ENCODE results near the gene SEC22A.

The SEC22A gene

GRCh38 chr3:123270818-123271217 is 69.1 kb downstream of the SEC22A start:
- DNase-seq = no peak

GRCh38 chr3:123271466-123272159 is 69.9 kb downstream of the SEC22A start:
- DNase-seq = no peak

GRCh38 chr3:123272547-123272946 is 70.8 kb downstream of the SEC22A start:
- DNase-seq = no peak

- DNase-seq = no peak
Observed at GRCh38 chr3:123275691-123276090, 73.9 kb downstream of the SEC22A start.

GRCh38 chr3:123276346-123277006 is 74.7 kb downstream of the SEC22A start:
- DNase-seq = no peak

- DNase-seq = no peak
Observed at GRCh38 chr3:123277106-123277505, 75.4 kb downstream of the SEC22A start.

GRCh38 chr3:123278446-123278845 is 76.7 kb downstream of the SEC22A start:
- no peak for DNase-seq

GRCh38 chr3:123279121-123279520 is 77.4 kb downstream of the SEC22A start:
- DNase-seq = no peak

GRCh38 chr3:123281406-123281805 is 79.7 kb downstream of the SEC22A start:
- DNase-seq = no peak

GRCh38 chr3:123281929-123282328 is 80.2 kb downstream of the SEC22A start:
- DNase-seq = no peak

GRCh38 chr3:123282461-123282860 is 80.7 kb downstream of the SEC22A start:
- DNase-seq = no peak

- no peak for DNase-seq
Observed at GRCh38 chr3:123283074-123283473, 81.3 kb downstream of the SEC22A start.

- DNase-seq = no peak
Observed at GRCh38 chr3:123283657-123284398, 82.1 kb downstream of the SEC22A start.

GRCh38 chr3:123284399-123285010 is 82.8 kb downstream of the SEC22A start:
- DNase-seq = no peak

- no peak for DNase-seq
Observed at GRCh38 chr3:123285066-123285465, 83.3 kb downstream of the SEC22A start.

- DNase-seq = no peak
Observed at GRCh38 chr3:123285479-123285878, 83.7 kb downstream of the SEC22A start.

- no peak for DNase-seq
Observed at GRCh38 chr3:123285931-123286307, 84.2 kb downstream of the SEC22A start.

- no peak for DNase-seq
Observed at GRCh38 chr3:123286308-123287023, 84.7 kb downstream of the SEC22A start.

GRCh38 chr3:123287051-123287961 is 85.6 kb downstream of the SEC22A start:
- DNase-seq = no peak

GRCh38 chr3:123287962-123288302 is 86.2 kb downstream of the SEC22A start:
- no peak for DNase-seq

- no peak for DNase-seq
Observed at GRCh38 chr3:123289391-123290106, 87.8 kb downstream of the SEC22A start.

Measured in NCI-H510A treated with DMSO at 0.1 percent for 48 hours (cell line).